Testis (tissue), 2 donors: ENCODE data around the gene AHCYL2.

Experiments
- CTCF ChIP-seq, 3 experiments: fragments of 450-650 bp in 2 of 3; fragments of 200-600 bp in 1 of 3; sonication (generic) in 1 of 3; IDR thresholded peaks; one replicate each; pipeline ENCODE4 v1.5.1; 2016 to 2019; ENCODE audit warnings: antibody characterized with exemption in 3 of 3, mild to moderate bottlenecking in 2 of 3, moderate library complexity in 1 of 3
- POLR2A ChIP-seq: fragments of 450-650 bp; IDR thresholded peaks from one replicate; pipeline ENCODE4 v1.6.1; 2017; ENCODE audit warnings: antibody characterized with exemption, mild to moderate bottlenecking, moderate library complexity

- TF ChIP-seq CTCF (IDR thresholded peaks at IDR 0.05) (no peak), POLR2A (no peak)
Measured at GRCh38 chr7:129252128-129252527, 27.3 kb downstream of the AHCYL2 start.
